NCI-H748 treated with DMSO at 0.1 percent for 48 hours (cell line): ENCODE results near the gene HCN3.
A peak's percentile ranks its signal among the peaks of the same experiment; 100 is the strongest.

Experiments
- DNase-seq: peaks from one replicate; lab custom pipeline; 2025; lab: John Stamatoyannopoulos, UW

HCN3 gene

GRCh38 chr1:155254228-155254713 lies 23.0 kb upstream of the HCN3 start:
- DNase-seq, result no peak

GRCh38 chr1:155254714-155255242 lies 22.5 kb upstream of the HCN3 start:
- no peak for DNase-seq

GRCh38 chr1:155255243-155256007 lies 21.8 kb upstream of the HCN3 start, which contains the start of gene ENTREP3:
Gene ENTREP3, minus strand, starts transcription at chr1:155255483. Its CDS starts 606 bp downstream, at chr1:155254877.
- peak; percentile 82 for DNase-seq

- DNase-seq, result no peak
These were observed 21.0 kb upstream of the HCN3 start for GRCh38 chr1:155256058-155256852.

- DNase-seq, result no peak
These were observed 17.0 kb upstream of the HCN3 start for GRCh38 chr1:155260276-155260675.

- no peak for DNase-seq
These were observed 15.8 kb upstream of the HCN3 start for GRCh38 chr1:155261493-155261851.

GRCh38 chr1:155261852-155262673 lies 15.2 kb upstream of the HCN3 start, which contains the start of gene SCAMP3:
Gene SCAMP3, minus strand, starts transcription at chr1:155262360. Its CDS starts 209 bp downstream, at chr1:155262151.
- peak; percentile 96 for DNase-seq

- DNase-seq, result no peak
These were observed 14.2 kb upstream of the HCN3 start for GRCh38 chr1:155263067-155263466.

GRCh38 chr1:155266553-155266952 lies 10.7 kb upstream of the HCN3 start:
- DNase-seq, result no peak

- no peak for DNase-seq
These were observed 9.9 kb upstream of the HCN3 start for GRCh38 chr1:155267373-155267772.

- DNase-seq, result no peak
These were observed 8.6 kb upstream of the HCN3 start for GRCh38 chr1:155268630-155269029.

GRCh38 chr1:155269381-155269780 lies 7.9 kb upstream of the HCN3 start:
- DNase-seq, result no peak

- DNase-seq, result peak; percentile 57
These were observed 4.6 kb upstream of the HCN3 start for GRCh38 chr1:155272466-155273342.

- DNase-seq, result peak; percentile 90
These were observed 3.7 kb upstream of the HCN3 start, which contains the start of gene CLK2 for GRCh38 chr1:155273343-155274245. Gene CLK2, minus strand, starts transcription at chr1:155273504. Its CDS starts 2,527 bp downstream, at chr1:155270977.

GRCh38 chr1:155277902-155278688 lies 832 bp downstream of the HCN3 start:
- DNase-seq, result peak; percentile 73

GRCh38 chr1:155278689-155279160 lies 1.5 kb downstream of the HCN3 start:
- no peak for DNase-seq

- DNase-seq, result no peak
These were observed 2.0 kb downstream of the HCN3 start for GRCh38 chr1:155279268-155279667.

- no peak for DNase-seq
These were observed 5.3 kb downstream of the HCN3 start for GRCh38 chr1:155282488-155283091.
